Nephron (organoid): ENCODE measurements around the gene COL4A1.

ENCODE experiments used
- H3K27ac Mint-ChIP-seq, 3 experiments: 2 replicates each; pipeline ENCODE4 v1.8.0; 2020; ENCODE audit warnings: mixed read lengths in 3 of 3, mild to moderate bottlenecking in 2 of 3, moderate library complexity in 1 of 3
- H3K27me3 Mint-ChIP-seq: 2 replicates; pipeline ENCODE4 v1.8.0; 2021; ENCODE audit warnings: low read depth, mild to moderate bottlenecking, moderate library complexity, mixed read lengths
- H3K36me3 Mint-ChIP-seq: 2 replicates; pipeline ENCODE4 v1.8.0; 2020; ENCODE audit warnings: low read depth, mixed read lengths
- H3K4me1 Mint-ChIP-seq: 2 replicates; pipeline ENCODE4 v1.8.0; 2020; ENCODE audit warnings: mixed read lengths
- H3K4me3 Mint-ChIP-seq, 3 experiments: 2 replicates each; pipeline ENCODE4 v1.8.0; 2020; ENCODE audit warnings: mild to moderate bottlenecking in 3 of 3, mixed read lengths in 3 of 3, moderate library complexity in 2 of 3
- H3K9me3 Mint-ChIP-seq: 2 replicates; pipeline ENCODE4 v1.8.0; 2020; ENCODE audit warnings: mixed read lengths
- CTCF ChIP-seq, 3 experiments: fragments of 200-600 bp; sonication (generic); IDR thresholded peaks; one replicate each; pipeline ENCODE4 v1.5.0; 2021; ENCODE audit warnings: antibody characterized with exemption in 3 of 3; ENCODE audit not compliant: unreplicated experiment in 3 of 3

COL4A1 gene

GRCh38 chr13:110176431-110176830, 130.5 kb downstream of the COL4A1 start:
- H3K27ac Mint-ChIP-seq, result no peak overlapping the region

GRCh38 chr13:110173247-110173818, 133.6 kb downstream of the COL4A1 start:
- Mint-ChIP-seq H3K27ac (no peak overlapping the region), H3K27me3 (no peaks in the 10 kb centered on the region), H3K9me3 (peaks cover 3% of the 10 kb centered on the region), H3K4me3 (no peak overlapping the region), H3K36me3 (peaks cover 65% of the 10 kb centered on the region), H3K4me1 (peaks cover 17% of the 10 kb centered on the region)
- TF ChIP-seq CTCF (IDR thresholded peaks at IDR 0.05; ENCODE audit: unreplicated experiment in 3 of 3), result no peak

More at GRCh38 chr13:110176431-110176830, 130.5 kb downstream of the COL4A1 start:
- no peak for TF ChIP-seq CTCF (IDR thresholded peaks at IDR 0.05; ENCODE audit: unreplicated experiment in 3 of 3)
- Mint-ChIP-seq H3K9me3 (peaks cover 3% of the 10 kb centered on the region), H3K36me3 (peaks cover 74% of the 10 kb centered on the region), H3K4me3 (no peak overlapping the region), H3K4me1 (no peaks in the 10 kb centered on the region), H3K27me3 (no peaks in the 10 kb centered on the region)

GRCh38 chr13:110170882-110171281, 136.1 kb downstream of the COL4A1 start:
- Mint-ChIP-seq H3K27ac (peak overlapping the region in 2 of 3 experiments; percentile 12 to 39), H3K27me3 (no peaks in the 10 kb centered on the region), H3K36me3 (peaks cover 57% of the 10 kb centered on the region), H3K4me1 (peaks cover 17% of the 10 kb centered on the region), H3K9me3 (peaks cover 3% of the 10 kb centered on the region), H3K4me3 (no peak overlapping the region)
- TF ChIP-seq CTCF (IDR thresholded peaks at IDR 0.05; ENCODE audit: unreplicated experiment in 3 of 3), result no peak

GRCh38 chr13:110170020-110170790, 136.8 kb downstream of the COL4A1 start:
- peaks cover 17% of the 10 kb centered on the region for H3K4me1 Mint-ChIP-seq
- TF ChIP-seq CTCF (IDR thresholded peaks at IDR 0.05; ENCODE audit: unreplicated experiment in 3 of 3), result no peak
- H3K4me3 Mint-ChIP-seq, result no peak overlapping the region
- peaks cover 3% of the 10 kb centered on the region for H3K9me3 Mint-ChIP-seq
- H3K27ac Mint-ChIP-seq, result peak overlapping the region in 1 of 3 experiments; percentile 94
- peaks cover 55% of the 10 kb centered on the region for H3K36me3 Mint-ChIP-seq
- no peaks in the 10 kb centered on the region for H3K27me3 Mint-ChIP-seq

- Mint-ChIP-seq H3K27me3 (no peaks in the 10 kb centered on the region), H3K9me3 (peaks cover 3% of the 10 kb centered on the region), H3K27ac (peak overlapping the region in 2 of 3 experiments; percentile 82 to 94), H3K4me1 (peaks cover 17% of the 10 kb centered on the region), H3K36me3 (peaks cover 49% of the 10 kb centered on the region), H3K4me3 (no peak overlapping the region)
- no peak for TF ChIP-seq CTCF (IDR thresholded peaks at IDR 0.05; ENCODE audit: unreplicated experiment in 3 of 3)
Observed at GRCh38 chr13:110168999-110169933, 137.7 kb downstream of the COL4A1 start.
